DOHH2 (cell line): ENCODE measurements around the gene IFITM10.

Experiments
- H3F3A ChIP-seq: fragments of 200-600 bp; sonication (generic), shearing (Covaris generic); 2 replicates; pipeline ENCODE4 v1.6.0; 2016; ENCODE audit warnings: antibody characterized with exemption, mild to moderate bottlenecking; ENCODE audit not compliant: control insufficient read depth, insufficient read depth
- H3K27ac ChIP-seq: fragments of 200-600 bp; sonication (generic); 2 replicates; pipeline ENCODE4 v1.5.1; 2014; ENCODE audit warnings: low read depth, mild to moderate bottlenecking, low read length, moderate library complexity
- H3K27me3 ChIP-seq: fragments of 200-600 bp; sonication (generic); 2 replicates; pipeline ENCODE4 v1.6.1; 2014; ENCODE audit warnings: mild to moderate bottlenecking, low read length, mixed read lengths; ENCODE audit not compliant: control insufficient read depth
- H3K36me3 ChIP-seq: fragments of 200-600 bp; sonication (generic); 2 replicates; pipeline ENCODE4 v1.6.1; 2014; ENCODE audit warnings: mild to moderate bottlenecking, low read length, moderate library complexity, mixed read lengths; ENCODE audit not compliant: control insufficient read depth
- H3K4me1 ChIP-seq: fragments of 200-600 bp; sonication (generic); 2 replicates; pipeline ENCODE4 v1.6.1; 2014; ENCODE audit warnings: mild to moderate bottlenecking, low read length, mixed read lengths; ENCODE audit not compliant: control insufficient read depth
- H3K4me2 ChIP-seq: fragments of 200-600 bp; sonication (generic); 2 replicates; pipeline ENCODE4 v1.6.0; 2014; ENCODE audit warnings: mild to moderate bottlenecking, low read length, moderate library complexity
- H3K4me3 ChIP-seq: fragments of 200-600 bp; sonication (generic); 2 replicates; pipeline ENCODE4 v1.5.1; 2014; ENCODE audit warnings: mild to moderate bottlenecking, low read length, mixed read lengths
- H3K79me2 ChIP-seq: fragments of 200-600 bp; sonication (generic); 2 replicates; pipeline ENCODE4 v1.6.1; 2014; ENCODE audit warnings: mild to moderate bottlenecking, low read length, mixed read lengths; ENCODE audit not compliant: control insufficient read depth
- H3K9me2 ChIP-seq: fragments of 200-600 bp; sonication (generic); replicated peaks from 2 replicates; pipeline ENCODE4 v1.6.1; 2014; ENCODE audit warnings: mild to moderate bottlenecking, low read length, mixed read lengths; ENCODE audit not compliant: control insufficient read depth
- H3K9me3 ChIP-seq: fragments of 200-600 bp; sonication (generic); 2 replicates; pipeline ENCODE4 v1.6.1; 2014; ENCODE audit warnings: antibody characterized with exemption, low read length, mixed read lengths; ENCODE audit not compliant: control insufficient read depth, insufficient read depth
- H4K20me1 ChIP-seq: fragments of 200-600 bp; sonication (generic); 2 replicates; pipeline ENCODE4 v1.6.0; 2014; ENCODE audit warnings: low read depth, mild to moderate bottlenecking, antibody characterized with exemption, low read length, moderate library complexity; ENCODE audit not compliant: control insufficient read depth, insufficient read depth
- CTCF ChIP-seq: fragments of 200-600 bp; sonication (generic); IDR thresholded peaks from one replicate; pipeline ENCODE4 v1.5.1; 2014; ENCODE audit warnings: antibody characterized with exemption, mild to moderate bottlenecking, low read depth, low read length; ENCODE audit not compliant: poor library complexity, severe bottlenecking
- EZH2phosphoT487 ChIP-seq: fragments of 200-600 bp; sonication (generic); IDR thresholded peaks from 2 replicates; pipeline ENCODE4 v1.6.1; 2017; ENCODE audit warnings: borderline replicate concordance, mild to moderate bottlenecking, antibody characterized with exemption, low read length, moderate library complexity, mixed read lengths

Gene IFITM10

GRCh38 chr11:1771700-1772099, 21.3 kb upstream of the IFITM10 start:
- no peaks in the 10 kb centered on the region for H3K79me2 ChIP-seq
- H3K27me3 ChIP-seq, result no peaks in the 10 kb centered on the region; the same call in 1 of the 2 replicates
- H3K4me1 ChIP-seq, result no peaks in the 10 kb centered on the region
- H3K9me3 ChIP-seq, result no peaks in the 10 kb centered on the region
- no peaks in the 10 kb centered on the region for H4K20me1 ChIP-seq
- H3F3A ChIP-seq, result no peaks in the 10 kb centered on the region
- H3K4me2 ChIP-seq, result no peak overlapping the region
- no peak overlapping the region for H3K27ac ChIP-seq
- H3K36me3 ChIP-seq, result no peaks in the 10 kb centered on the region
- TF ChIP-seq CTCF (no peak), EZH2phosphoT487 (no peak)
- no peak overlapping the region for H3K4me3 ChIP-seq
- no peaks in the 10 kb centered on the region for H3K9me2 ChIP-seq

- Histone ChIP-seq H3K36me3 (no peaks in the 10 kb centered on the region), H3K79me2 (no peaks in the 10 kb centered on the region), H3F3A (no peaks in the 10 kb centered on the region), H3K27me3 (no peaks in the 10 kb centered on the region; the same call in 1 of the 2 replicates), H3K4me3 (no peak overlapping the region), H3K4me1 (no peaks in the 10 kb centered on the region), H4K20me1 (no peaks in the 10 kb centered on the region), H3K9me3 (no peaks in the 10 kb centered on the region), H3K4me2 (no peak overlapping the region), H3K9me2 (no peaks in the 10 kb centered on the region), H3K27ac (no peak overlapping the region)
- TF ChIP-seq EZH2phosphoT487 (no peak), CTCF (no peak)
Measured at GRCh38 chr11:1771273-1771672, 20.9 kb upstream of the IFITM10 start.

- no peaks in the 10 kb centered on the region for H3K9me2 ChIP-seq
- no peaks in the 10 kb centered on the region for H3K9me3 ChIP-seq
- TF ChIP-seq EZH2phosphoT487 (no peak), CTCF (no peak)
- H3K4me1 ChIP-seq, result no peaks in the 10 kb centered on the region
- no peak overlapping the region for H3K4me2 ChIP-seq
- H3K36me3 ChIP-seq, result no peaks in the 10 kb centered on the region
- no peaks in the 10 kb centered on the region; the same call in 1 of the 2 replicates for H3K27me3 ChIP-seq
- no peaks in the 10 kb centered on the region for H4K20me1 ChIP-seq
- H3K4me3 ChIP-seq, result no peak overlapping the region
- no peaks in the 10 kb centered on the region for H3K79me2 ChIP-seq
- no peak overlapping the region for H3K27ac ChIP-seq
- no peaks in the 10 kb centered on the region for H3F3A ChIP-seq
Measured at GRCh38 chr11:1770528-1770927, 20.1 kb upstream of the IFITM10 start.
